Esophagus muscularis mucosa (tissue), 3 donors: ENCODE measurements around the gene GTF2B.

Source experiments
- CTCF ChIP-seq, 3 experiments: fragments of 200-600 bp in 2 of 3; fragments of 450-650 bp in 1 of 3; sonication (generic) in 2 of 3; IDR thresholded peaks; one replicate each; pipeline ENCODE4 v1.5.1; 2017 to 2019; ENCODE audit warnings: antibody characterized with exemption in 3 of 3, mild to moderate bottlenecking in 2 of 3, moderate library complexity in 1 of 3
- POLR2AphosphoS5 ChIP-seq, 2 donors: sonication (generic); formaldehyde crosslinking; IDR thresholded peaks; one replicate each; pipeline ENCODE4 v1.6.1; 2017; ENCODE audit warnings: antibody characterized with exemption in 2 of 2

- no peak for TF ChIP-seq CTCF (IDR thresholded peaks at IDR 0.05)
- TF ChIP-seq POLR2AphosphoS5 (IDR thresholded peaks at IDR 0.05): no peak
These were observed 2.6 kb downstream of the GTF2B start for GRCh38 chr1:88888750-88889149.
